Right forelimb (tissue), 1 donor: ENCODE data around the gene FYTTD1.
A peak's percentile ranks its signal among the peaks of the same experiment; 100 is the strongest.

Experiments used
- DNase-seq: peaks from one replicate; pipeline ENCODE4 v3.0.0-alpha.2; 2018

The FYTTD1 gene

DNA sequence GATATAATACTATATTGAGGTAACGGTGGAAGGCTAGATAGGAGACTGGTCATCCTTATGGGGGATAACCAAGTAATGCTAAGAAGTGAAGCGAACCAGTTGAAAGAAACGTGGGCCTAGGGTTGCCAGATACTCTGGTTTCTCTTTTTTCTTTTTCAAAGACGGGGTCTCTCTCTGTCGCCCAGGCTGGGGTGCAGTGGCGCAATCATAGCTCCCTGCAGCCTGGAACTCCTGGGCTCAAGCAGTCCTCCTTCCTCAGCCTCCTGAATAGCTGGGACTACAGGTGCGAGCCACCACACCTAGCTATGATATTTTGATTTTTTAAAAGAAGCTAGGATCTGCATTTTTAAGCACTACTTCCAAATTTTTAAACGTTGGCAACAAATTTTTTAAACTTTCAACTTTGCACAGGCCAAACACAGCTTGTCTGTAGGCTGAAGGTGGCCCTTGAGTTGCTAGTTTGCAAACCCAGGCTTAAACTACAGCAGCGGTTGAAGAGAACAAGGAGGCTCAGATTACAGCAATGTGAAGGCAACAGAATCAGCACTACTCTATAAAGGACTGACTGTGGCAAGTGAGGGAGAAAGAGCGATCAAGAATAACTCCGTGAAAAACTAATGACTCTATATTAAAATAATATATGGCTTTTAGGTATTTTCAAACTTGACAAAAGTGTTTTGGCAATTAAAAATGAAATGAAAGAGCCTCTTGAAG, 11.8 kb upstream of the FYTTD1 start:
- DNase-seq: no peak

DNA sequence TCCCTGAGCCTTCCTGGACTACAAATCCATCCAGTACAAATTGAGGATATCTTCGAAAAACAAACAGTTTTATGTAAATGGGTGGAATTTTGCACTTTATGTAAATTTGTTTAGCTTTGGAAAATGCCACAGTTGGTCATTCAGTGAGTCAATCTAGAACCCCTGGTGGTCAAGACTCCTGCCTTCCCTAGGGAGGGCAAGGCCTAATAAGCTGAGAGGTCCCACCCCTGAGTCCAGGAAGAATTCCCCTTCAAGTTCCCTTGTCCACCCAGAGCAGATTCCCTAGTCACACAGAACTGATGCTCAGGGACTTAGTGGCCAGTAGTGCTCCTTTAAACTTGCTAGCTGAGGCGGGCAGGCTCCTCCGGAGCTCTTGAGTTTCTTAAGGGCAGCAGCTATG, 6.9 kb upstream of the FYTTD1 start:
- no peak for DNase-seq

DNA sequence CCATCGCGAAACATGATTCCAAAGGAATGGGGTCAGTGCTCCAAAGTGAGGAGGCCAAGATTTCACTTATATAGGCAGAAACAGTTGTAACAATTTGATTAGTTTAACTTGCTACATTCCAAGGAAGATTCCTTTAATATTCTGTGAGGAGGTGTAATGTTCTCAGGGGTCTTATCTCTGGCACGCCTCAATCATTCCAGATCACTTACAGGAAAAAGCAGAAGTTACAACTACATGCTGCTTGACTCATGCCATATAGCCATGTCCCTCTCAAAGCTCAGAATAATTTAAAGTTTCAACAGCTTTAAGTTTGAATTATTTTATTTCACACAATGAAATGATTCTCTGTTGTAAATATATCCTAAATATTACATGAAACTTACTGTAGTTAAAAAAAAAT, 3.5 kb upstream of the FYTTD1 start:
- DNase-seq: no peak

DNA sequence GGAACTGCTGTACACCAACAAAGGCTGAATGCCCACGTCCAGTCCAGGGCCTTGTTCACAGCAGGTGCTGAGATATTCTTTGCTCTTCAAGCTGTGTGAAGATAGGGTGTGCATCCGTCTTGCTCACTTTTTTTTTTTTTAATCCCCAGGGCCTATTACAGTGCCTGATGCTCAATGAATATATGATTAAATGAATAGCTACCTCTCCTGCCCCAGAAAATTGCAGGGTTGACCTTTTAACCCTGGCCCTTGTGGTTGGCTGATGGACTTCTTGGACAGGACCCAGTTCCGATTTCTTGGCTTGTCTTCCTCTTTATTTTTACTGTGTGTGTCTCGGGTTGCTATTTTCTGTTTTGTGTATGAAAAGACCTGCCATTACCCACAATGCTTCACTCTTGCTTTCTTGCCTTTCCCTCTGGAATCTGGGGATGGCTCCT, 2.9 kb upstream of the FYTTD1 start:
- no peak for DNase-seq

DNA sequence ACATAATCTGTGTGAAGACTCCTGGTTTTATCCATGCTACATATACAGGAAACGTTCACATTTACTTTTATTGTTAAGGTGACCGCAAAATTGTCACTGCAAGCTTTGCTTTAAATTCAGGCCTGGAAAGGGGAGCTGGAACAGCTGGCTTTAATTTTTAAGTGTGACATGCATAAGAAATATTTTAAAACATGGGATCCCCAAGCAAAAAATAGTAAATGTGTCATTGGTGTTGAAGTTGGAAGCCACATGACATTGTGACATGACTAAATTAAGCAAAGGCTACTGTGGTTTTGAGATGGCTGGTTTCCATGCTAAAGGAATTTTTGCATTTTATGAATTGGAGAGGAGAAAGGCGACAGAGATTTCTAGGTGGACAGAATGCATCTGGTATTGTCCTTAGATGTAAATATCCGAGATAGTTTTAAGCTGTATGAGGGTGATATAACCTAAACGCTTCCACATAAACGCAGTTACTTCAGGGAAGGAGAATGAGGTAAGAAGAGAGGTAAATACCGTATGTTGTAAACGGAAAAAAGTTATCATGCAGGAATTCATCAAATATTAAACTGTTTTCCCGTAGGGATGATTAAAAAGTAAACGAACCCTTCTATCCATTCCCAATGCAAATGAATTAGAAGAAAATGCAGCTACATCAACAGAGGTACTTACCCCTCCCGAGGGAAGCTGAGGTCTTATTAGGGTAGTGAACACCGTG, 927 bp upstream of the FYTTD1 start:
- DNase-seq: no peak

DNA sequence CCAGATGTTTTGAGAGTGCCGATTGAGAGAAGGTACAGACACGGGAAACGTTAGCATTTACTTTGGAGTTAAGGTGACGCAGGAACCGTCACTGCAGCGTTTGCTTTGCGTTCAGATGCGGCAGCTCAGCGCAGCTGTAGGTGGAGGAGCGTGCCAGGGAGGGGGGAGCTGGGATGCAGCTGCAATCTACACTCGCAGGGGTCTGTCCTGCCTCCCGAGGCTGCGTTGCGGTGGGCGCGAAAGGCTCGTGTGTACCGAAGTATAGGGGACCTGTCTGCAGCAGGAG, 425 bp upstream of the FYTTD1 start:
- no peak for DNase-seq

DNA sequence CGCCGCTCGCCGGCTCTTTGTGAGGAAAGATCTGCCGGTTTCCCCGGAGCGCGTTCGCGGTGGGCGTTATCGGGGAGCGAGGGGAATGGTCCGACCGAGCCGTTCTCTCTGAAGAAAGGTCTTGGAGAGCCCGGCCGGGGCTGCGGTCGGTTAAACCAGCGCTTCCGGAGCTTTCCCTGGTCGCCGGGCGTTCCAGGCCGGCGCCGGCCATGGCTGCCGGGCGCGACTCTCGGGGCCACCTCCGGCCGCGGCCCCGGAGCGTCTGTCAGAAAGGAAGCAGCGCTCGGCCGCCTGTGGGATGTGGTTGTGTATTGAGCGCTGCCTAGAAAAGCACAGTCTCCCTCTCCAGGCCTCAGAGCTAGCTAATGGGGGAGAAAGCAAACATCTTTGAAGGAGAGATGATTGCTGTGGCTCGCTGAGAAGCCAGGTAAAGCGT, 731 bp downstream of the FYTTD1 start:
- peak; percentile 78 for DNase-seq

DNA sequence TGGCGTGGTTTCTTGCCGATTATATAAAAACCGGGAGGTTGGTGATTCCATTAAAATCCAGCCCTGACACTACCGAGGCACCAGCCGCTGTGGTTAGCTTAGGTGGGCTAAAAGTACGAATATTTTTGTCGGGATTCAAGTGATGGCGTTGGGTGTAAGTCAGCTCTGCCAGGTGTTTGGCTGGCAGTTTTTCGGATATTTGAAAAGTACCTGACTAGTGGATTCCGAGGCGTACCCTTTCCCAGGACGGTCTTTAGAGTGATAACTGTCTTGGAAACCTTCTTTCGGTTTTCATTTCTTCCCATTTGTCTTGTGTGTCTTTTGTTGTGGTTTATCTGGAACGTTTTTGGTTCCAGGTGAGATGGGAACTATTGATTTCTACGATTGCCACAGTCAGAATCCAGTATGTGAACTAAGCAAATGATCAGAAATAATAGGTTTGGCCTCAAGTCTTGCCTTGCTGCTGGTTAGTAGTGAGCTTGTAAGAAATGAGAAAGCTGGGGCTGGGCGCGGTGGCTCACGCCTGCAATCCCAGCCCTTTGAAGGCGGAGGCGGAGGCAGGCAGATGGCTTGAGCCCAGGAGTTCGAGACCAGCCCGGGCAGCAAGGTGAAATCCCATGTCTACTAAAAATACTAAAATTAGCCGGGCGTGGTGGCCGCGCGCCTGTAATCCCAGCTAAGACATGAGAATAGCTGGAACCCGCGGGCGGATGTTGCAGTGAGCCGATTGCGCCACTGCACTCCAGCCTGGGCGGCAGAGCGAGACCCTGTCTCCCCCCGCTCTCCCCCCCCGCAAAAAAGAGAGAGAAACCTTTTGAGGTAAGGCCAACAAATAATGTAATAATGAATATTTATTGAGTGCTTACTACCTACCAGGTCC, 1.4 kb downstream of the FYTTD1 start:
- peak; percentile 54 for DNase-seq

DNA sequence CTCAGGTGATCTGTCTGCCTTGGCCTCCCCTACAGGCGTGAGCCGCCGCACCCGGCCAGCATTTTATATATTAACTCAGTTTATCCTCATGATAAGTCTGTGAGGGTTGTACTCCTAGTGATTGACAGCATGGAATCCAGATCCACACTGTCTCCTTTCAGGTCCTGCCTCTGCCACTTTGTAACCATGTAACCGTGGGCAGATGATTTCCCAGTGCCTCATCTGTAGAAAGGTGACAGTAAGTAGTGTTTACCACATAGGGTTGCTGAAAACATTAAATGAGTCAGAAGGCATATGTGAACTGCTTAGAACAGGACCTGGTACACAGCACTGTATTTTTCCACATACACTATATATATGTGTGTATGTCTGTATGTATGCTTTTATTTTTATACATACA, 2.4 kb downstream of the FYTTD1 start:
- no peak for DNase-seq

DNA sequence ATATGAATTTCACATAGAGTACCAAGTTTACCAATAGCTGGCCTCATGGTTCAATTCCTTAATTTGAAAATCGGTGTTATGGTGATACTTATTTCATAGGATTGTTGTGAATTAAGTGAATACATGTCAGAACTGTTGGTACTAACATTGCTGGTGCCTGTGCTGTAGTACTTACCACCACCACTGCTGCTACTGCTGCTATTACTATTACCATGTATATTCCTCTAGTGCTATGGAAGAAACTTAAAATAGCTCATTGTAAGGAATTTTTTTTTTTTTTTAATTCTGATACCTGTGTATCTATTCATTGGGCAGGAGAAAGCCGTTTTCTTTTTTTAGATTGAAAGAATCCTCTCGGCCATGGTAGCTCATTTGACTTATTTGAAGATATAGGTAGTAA, 3.6 kb downstream of the FYTTD1 start:
- DNase-seq: no peak

DNA sequence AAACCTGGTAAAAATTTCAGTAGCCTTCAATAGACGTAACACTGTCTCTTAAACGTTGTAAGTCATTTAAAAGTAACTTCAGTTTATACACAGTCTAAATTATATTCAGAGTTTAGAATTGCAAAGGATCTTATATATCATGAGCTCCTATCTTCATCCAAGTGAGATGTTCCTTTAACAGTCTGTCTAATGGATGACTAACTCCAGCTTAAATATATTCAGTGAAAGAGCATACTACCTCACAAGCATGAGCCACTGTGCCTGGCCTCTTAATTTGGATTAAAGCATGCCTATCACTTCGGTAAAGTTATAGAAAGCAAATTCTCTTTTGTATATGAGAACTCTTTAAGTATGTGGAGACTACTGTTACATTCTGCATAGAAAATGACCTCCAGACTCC, 7.0 kb downstream of the FYTTD1 start:
- no peak for DNase-seq

DNA sequence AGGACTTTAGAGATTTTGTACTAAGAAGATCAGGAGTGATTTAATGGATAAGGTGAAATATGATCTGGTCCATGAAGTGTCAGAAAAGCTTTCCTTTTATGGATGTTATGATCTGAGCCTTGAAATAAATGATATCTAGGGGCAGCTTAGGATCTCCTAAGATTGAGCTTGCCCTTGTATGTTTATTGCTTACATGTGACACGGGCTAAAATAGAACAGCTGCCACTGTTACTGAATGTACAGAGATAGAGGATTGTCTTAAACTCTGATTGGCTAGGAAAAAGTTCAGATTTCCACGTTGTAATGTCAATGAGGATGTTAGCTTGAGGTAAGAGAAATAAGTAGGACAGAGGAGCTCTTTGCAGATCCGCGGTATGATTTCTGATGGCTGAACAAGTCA, 8.8 kb downstream of the FYTTD1 start:
- DNase-seq: no peak

DNA sequence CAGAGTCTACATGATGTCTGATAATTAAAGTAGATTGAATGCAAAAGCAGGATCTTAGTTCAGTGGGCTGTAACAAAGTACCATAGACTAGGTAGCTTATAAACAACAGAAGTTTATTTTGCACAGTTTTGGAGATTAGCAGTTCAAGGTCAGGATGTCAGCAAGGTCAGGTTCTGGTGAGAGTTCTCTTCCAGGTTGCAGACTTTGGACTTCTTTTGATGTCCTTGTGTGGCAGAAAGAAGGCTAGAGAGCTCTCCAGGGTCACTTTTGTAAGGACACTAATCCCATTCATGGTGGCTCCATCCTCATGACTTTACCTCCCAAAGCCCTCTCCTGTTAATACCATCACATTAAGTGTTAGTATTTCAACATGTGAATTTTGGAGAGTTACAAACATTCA, 12.1 kb downstream of the FYTTD1 start:
- no peak for DNase-seq

DNA sequence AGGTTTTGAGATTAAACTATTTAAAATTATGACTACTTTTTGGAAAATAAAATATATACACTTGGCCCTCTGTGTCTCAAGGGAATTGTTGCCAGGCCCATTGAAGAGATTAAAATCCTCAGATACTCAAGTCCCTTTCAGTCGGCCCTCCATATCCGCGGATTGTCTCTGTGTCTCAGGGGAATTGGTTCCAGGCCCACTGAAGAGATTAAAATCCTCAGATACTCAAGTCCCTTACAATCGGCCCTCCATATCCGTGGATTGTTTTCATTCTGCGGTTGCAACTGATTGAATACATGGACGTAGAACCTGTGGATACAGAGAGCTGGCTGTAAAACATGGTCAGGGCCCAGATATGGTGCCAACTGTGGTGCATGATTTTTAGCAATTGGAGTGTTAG, 25.6 kb downstream of the FYTTD1 start:
- DNase-seq: no peak

DNA sequence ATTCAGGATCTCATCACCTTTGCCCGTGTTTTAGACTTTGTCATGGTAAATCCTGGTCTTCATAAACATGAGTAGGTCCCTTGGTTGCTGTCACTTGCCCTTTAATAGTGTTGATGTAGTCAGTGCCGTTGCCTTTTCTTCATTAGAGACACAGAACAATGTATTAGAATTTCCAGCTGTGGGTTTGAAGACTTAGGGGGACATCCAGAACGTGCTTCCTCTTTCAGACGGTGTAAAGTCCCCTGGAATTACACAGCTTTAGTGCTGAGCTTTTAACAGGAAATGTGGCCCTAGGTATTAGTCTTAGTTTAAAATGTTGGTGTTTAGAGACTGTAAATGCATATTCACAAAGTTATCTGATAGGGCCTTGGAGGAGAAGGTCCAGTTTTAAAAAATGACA, 32.5 kb downstream of the FYTTD1 start:
- no peak for DNase-seq

DNA sequence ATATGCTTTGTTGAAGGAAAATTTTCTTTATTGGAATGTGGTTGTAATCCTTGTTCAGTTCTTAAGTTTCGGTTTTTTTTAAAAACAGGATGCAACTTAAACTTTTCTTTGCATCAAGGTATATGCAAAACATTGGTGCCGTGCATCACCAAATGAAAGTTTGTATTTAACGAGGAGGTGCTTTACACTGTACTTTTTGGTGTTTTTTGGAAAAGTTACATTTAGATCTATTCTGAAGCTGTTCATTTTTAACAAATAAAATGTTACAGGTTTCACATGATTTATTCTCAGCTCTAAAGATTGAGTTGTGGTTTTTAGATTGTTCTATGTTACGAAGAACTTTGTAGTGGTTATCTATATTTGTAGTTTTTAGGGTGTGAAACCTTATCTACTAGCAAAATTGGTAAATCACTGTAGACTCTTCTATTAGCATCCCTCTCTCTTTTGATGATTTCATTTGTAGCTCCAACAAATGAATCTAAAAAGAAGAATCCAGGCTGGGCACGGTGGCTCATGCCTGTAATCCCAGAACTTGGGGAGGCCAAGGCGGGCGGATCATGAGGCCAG, 34.4 kb downstream of the FYTTD1 start:
- no peak for DNase-seq

DNA sequence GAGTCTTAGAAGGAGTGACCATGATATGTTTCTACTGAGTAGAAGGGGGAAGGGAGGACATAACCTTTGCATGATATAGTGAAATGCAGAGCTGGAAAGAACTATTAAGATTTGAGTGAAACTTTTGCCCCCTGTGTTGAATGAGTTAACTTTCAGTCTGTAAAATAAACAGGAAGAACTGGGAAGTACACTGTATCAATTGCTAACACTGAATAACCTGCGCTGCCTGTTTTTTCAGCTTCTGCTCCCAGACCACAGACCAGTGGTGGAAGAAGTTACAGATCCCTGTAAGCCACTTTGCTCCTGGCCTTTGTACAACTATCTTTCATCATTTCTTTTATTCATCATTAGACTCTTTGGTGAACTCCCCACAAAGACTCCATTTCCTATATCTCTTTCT, 37.7 kb downstream of the FYTTD1 start:
- no peak for DNase-seq

DNA sequence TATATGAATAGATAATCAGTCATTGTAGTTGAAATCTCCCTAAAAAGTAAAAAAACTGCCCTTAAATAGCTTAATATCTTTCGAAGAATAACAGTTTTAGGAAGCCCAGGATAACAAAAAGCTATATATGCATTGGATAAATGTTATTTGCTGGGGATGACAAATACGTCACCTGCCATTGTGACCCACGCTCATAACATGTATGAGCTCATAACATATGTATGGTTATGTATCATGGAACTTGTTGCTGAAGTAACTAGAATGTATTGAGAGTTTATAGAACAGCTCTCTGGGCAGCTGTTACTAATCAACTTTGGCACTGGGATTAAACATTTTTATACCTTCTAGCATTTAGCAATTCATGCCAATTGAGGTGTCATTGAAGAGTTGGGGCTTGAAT, 39.6 kb downstream of the FYTTD1 start:
- DNase-seq: no peak

DNA sequence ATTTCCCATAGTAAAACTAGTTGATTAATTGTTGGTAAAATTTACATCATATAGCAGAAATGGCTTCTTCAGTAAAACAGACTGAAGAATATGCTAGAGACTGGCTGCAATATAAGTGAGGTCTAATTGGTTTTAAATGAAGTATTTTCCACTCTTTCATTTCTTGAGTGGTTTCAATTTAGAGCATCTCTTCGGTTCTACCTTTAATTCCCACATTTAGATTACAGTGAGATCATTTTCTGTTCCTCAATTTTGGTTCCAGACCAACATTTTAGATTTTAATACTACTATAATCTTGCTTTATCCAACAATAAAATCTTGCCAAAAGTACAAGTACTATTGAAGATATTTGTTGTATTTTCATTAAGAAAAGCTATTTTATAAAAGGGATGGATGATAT, 40.4 kb downstream of the FYTTD1 start:
- no peak for DNase-seq

DNA sequence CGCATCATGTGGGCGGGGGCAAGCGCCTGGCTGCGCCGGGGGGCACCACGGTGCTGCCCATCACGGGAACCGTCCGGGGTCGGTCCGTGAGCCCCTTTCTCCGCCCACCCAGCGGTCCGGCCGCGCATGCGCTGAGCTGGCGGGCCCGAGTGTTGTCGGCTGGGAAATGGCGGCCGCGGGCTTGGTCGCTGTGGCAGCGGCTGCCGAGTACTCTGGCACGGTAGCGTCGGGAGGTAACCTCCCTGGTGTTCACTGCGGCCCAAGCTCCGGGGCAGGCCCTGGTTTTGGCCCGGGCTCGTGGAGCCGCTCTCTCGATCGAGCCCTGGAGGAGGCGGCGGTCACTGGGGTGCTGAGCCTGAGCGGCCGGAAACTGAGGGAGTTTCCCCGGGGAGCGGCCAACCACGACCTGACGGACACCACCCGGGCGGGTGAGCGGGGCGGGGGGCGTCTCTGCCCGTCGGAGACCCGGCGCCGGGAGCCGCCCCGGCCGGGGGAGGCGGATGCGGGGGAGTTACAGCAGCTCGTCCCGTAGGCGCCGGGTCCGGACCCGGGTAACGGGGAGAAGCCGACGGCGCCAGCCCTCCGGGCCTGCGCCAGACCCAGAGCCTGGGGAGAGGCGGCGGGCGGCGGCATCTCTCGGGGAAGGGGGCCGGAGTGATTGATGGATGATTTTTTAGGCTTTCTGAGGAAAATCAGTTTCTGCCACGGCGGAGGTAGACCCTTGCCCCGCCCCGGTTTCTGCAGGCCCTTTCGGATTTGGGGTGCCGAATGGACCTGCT, 41.6 kb downstream of the FYTTD1 start, which contains the start of gene LRCH3:
Gene LRCH3 (plus strand): TSS at position 142 of the 779 bp plus-strand sequence. CDS start 25 bp downstream, at position 167.
- DNase-seq: peak; percentile 94

DNA sequence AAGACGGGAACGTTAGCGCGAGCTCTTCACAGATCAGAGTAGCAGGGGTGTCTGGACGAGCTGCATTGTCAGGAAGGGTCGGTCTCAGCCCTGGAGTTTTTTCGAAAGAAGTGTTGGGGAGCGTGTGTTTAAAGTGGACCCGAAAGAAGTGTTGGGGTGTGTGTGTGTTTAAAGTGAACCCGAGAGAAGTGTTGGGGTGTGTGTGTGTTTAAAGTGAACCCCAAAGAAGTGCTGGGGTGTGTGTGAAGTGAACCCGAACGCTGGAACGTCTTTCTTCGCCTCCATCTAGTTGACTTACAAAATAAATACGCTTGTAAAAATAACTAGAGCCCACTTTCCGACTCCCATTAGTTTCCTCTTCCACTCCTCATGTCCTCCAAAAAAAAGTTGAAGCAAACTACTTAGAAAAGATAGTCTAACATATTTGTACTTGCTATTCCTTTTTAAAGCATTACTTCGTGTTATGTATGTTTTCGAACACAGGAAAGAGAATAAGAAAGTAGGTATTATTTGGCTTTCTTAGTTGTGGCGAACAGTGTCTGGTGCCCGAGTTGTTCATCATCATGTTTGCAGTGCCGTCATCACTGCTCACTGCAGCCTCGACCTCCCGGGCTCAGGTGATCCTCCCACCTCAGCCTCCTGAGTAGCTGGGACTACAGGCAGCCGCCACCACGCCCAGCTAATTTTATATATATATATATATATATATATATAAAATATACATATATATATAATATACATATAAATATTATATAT, 42.4 kb downstream of the FYTTD1 start:
- no peak for DNase-seq

DNA sequence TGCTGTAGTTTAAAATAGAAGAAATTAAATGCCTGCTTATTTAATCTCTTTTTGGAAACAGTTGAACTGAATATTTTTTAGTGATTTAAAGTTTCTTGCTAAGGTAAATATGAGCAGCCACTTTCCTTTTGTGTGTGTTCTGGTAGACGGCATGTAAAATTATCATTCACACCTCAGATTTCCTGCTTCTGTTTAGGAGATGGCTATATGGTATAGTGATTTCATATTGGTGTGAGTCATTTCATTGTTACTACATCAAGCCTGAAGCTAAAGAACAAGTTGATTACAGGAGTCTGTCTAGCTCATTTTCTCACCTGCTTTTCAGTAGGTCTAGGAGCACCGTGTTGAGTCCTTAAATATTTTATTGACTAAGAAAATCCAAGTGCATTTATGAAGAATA, 43.6 kb downstream of the FYTTD1 start:
- DNase-seq: no peak
